ENCODE results near the gene ALK.

DNA sequence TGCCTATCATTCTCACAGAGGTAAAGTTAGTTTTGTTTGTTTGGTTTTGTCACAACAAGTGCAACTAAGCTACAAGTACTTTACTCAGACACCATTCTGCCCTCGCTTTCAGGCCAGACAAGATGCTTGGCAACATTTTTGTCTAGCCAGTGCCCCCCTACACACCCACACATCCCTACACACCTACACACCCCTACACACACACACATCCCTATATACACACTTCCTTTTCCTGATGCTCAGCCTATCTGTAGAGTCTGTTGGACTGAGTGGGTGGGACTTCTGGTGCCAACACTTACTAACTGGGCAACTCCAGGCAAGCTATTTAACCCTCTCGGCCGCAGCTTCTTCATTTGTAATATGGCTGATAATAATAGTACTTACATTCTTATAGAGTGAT lies 161.4 kb downstream of the ALK start:
- TF ChIP-seq POLR2AphosphoS5 (IDR thresholded peaks at IDR 0.05) (no peak), CTCF (IDR thresholded peaks at IDR 0.05) (no peak), POLR2A (IDR thresholded peaks at IDR 0.05; ENCODE audit: low read depth) (no peak), EP300 (IDR thresholded peaks at IDR 0.05) (no peak)

Data from esophagus muscularis mucosa (tissue), 4 donors.